DMS53 treated with DMSO at 0.1 percent for 48 hours (cell line): ENCODE measurements around the gene UBAP1.
"Not testable (repeated sequence)": the region's sequence is repeated elsewhere in the genome, so short reads cannot be mapped to it uniquely, and the experiment has no call there.

Source experiments
- DNase-seq: peaks from one replicate; lab custom pipeline; 2025; ENCODE audit not compliant: unreplicated experiment; lab: John Stamatoyannopoulos, UW

Gene UBAP1

GRCh38 chr9:34179213-34180136 lies 632 bp downstream of the UBAP1 start:
- no peak for DNase-seq

GRCh38 chr9:34185778-34186551 lies 7.1 kb downstream of the UBAP1 start:
- DNase-seq, result peak; percentile 24

GRCh38 chr9:34187891-34188240 lies 9.0 kb downstream of the UBAP1 start:
- DNase-seq, result no peak

GRCh38 chr9:34190996-34191892 lies 12.4 kb downstream of the UBAP1 start:
- DNase-seq, result no peak

- no peak for DNase-seq
Observed at GRCh38 chr9:34195143-34195542, 16.3 kb downstream of the UBAP1 start.

DNA sequence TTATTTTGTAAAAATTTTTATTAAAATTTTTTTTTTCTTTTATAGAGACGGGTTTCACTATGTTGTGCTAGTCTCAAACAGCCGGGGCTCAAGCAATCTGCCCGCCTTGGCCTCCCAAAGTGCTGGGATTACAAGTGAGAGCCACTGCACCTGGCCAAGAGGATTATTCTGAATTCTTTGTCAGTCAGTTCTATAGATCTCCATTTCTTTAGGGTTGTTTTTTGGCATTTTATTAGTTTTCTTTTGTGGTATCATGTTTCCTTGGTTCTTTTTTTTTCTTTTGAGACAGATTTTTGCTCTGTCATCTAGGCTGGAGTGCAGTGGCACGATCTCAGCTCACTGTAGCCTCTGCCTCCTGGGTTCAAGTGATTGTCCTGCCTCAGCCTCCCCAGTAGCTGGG lies 18.4 kb downstream of the UBAP1 start:
- not testable (repeated sequence) for DNase-seq

DNA sequence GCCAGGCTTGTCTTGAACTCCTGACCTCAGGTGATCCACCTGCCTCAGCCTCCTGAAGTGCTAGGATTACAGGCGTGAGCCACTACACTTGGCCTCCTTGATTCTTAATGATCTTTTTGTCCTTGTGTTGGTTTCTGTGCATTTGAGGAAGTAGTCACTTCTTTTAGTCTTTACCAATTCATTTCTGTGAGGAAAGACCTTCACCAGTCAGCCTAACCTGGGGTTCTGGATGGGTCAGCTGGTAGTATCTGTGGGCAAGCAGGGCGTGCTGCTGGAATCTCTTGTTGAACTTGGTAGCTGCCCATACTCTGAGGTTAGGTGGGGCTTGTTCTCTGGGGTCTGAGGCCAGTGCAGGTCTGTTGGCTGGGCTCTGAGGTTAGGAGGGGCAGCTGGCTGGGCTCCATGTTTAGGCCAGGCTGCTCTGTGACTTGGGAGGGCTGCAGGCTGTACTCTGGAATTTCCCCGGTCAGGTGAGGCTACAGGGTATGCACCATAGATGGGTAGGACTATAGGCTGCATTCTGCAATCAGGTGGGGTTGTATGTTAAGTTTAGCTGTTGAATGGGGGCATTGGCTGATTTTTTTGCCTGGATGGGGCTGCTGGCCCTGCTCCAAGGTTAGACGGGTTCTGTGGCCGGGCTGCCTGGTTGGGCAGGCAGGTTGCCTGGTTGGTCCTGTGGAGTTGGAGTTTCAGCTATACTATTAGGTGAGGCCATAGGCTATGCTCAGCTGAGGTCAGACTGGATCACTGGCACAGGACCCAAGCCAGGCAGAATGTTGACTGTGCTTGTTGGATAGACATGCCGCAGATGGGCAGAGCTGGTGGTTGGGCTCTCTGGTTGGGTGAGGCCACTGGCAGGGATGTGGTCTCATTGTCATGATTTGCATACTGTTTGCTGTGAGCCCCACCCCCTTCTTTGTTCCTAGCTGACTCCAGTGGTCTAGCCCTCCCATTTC lies 19.2 kb downstream of the UBAP1 start:
- no peak for DNase-seq

- no peak for DNase-seq
Observed at GRCh38 chr9:34200092-34200491, 21.2 kb downstream of the UBAP1 start.

- DNase-seq, result no peak
Observed at GRCh38 chr9:34203275-34203991, 24.6 kb downstream of the UBAP1 start.

DNA sequence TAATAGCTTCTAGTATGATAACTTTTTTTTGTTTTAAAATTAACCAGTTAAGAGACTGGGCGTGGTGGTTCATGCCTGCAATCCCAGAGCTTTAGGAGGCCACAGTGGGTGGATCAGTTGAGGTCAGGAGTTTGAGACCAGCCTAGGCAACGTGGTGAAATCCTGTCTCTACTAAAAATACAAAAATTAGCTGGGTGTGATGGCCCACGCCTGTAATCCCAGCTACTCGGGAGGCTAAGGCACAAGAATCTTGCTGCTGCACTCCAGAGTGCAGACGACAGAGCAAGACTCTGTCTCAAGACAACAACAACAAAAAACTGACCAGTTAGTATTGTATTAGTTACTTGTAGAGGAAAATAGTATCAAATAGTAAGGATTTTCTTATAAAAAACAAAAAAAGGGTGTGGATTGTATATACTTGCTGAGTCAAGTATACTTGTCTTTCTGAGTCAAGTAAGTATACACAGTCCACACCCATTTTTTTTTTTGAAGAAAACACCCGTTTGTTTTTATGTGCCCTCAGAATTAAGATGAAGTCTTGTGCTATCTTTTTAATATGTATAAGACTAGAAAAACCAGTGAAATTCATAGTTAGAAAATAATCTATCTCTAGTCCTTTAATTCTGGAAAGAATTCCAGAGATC lies 25.3 kb downstream of the UBAP1 start:
- no peak for DNase-seq

DNA sequence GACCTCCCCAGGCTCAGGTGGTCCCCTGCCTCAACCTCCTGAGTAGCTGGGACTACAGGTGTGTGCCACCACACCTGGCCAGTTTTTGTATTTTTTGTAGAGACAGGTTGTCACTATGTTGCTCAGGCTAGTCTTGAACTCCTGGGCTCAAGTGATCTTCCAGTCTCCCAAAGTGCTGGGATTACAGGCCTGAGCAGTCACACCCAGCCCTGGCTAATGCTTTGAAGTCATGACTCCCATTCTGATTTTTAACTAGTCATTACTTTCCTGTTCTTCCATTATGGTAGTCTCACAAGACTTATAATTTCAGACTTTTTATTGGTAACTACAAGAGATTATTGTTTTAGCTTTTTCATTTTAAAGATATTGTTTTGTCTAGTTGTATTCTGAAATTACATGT lies 26.3 kb downstream of the UBAP1 start:
- no peak for DNase-seq

- no peak for DNase-seq
Observed at GRCh38 chr9:34206561-34206960, 27.7 kb downstream of the UBAP1 start.

GRCh38 chr9:34211395-34211794 lies 32.6 kb downstream of the UBAP1 start:
- no peak for DNase-seq

- DNase-seq, result not testable (repeated sequence)
Observed at GRCh38 chr9:34214354-34215000, 35.6 kb downstream of the UBAP1 start.

- no peak for DNase-seq
Observed at GRCh38 chr9:34216325-34216724, 37.5 kb downstream of the UBAP1 start.

GRCh38 chr9:34217015-34217414 lies 38.2 kb downstream of the UBAP1 start:
- DNase-seq, result not testable (repeated sequence)

DNA sequence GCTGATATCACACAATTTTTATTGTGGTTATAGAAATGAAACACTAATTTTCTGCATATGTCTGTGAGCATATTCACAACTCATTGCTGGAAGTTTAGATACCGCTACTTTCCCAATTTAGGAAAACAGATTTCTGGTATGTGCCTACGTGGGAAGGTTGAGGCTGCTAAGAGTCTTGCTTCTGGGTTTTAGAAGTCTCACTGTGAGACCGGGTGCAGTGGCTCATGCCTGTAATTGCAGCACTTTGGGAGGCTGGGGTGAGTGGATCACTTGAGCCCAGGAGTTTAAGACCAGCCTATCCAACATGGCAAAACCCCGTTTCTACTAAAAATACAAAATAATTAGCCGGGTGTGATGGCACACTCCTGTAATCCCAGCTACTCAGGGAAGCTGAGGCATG lies 39.6 kb downstream of the UBAP1 start:
- DNase-seq, result no peak

- no peak for DNase-seq
Observed at GRCh38 chr9:34219421-34219820, 40.6 kb downstream of the UBAP1 start.
